GM12875 (cell line): ENCODE results near the gene MEGF11.

Experiments
- H3K4me3 ChIP-seq: one replicate; pipeline ENCODE4 v1.5.1; 2011; ENCODE audit warnings: low read depth, low read length, control low read depth
- CTCF ChIP-seq: IDR thresholded peaks from 2 replicates; pipeline ENCODE4 v1.5.1; 2011; ENCODE audit warnings: low read depth, mild to moderate bottlenecking, control low read depth, inconsistent platforms, low read length, moderate library complexity, borderline replicate concordance; ENCODE audit not compliant: insufficient read depth

MEGF11 gene

GRCh38 chr15:66117841-66118240 is 135.7 kb downstream of the MEGF11 start:
- H3K4me3 ChIP-seq = no peak overlapping the region
- TF ChIP-seq CTCF = no peak

DNA sequence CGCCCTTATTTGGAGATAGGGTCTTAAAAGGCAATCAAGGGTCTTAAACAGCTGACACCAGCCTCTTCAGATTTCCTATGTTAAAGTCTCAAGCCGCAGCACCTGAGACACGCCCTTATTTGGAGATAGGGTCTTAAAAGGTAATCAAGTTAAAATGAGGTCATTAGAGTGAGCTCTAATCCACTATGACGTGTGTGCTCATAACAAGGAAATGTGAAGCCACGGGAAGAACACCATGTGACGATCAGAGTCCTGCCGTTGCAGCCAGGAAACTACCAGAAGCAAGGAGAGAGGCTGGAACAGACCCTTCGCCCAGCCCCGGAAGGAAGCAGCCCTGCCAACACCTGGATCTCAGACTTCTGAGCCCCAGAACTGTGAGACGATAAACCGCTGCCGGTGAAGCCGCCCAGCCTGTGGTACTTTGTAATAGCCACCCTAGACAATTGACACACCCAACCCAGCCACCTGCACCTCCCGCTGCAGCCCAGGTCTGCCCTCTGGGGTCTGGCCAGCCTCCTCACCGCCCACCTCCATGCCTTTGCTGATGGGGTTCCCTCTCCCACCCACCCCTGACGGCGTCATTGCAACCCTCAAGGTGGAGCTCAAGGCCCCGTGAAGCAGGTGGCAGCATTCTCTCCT is 137.9 kb downstream of the MEGF11 start:
- H3K4me3 ChIP-seq = no peak overlapping the region
- TF ChIP-seq CTCF = no peak

GRCh38 chr15:66114863-66115425 is 138.6 kb downstream of the MEGF11 start:
- no peak for TF ChIP-seq CTCF
- H3K4me3 ChIP-seq = no peak overlapping the region

DNA sequence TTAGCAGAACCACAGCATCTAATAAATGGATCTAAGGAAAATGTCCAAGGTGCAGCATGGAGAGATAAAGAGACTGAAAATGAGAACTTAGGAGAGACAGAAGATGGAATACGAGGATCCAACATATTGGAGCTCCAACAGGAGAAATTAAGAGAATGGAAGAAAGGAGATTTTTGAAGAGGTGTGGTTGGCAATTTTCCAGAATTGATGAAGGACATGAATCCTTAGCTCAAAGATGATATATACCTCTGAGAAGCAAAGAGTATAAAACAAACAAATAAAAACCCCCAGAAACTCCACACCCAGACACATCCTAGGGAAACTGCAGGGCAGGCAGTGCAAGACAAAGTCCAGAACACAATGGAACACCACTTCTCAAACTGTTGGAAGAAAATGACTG is 141.2 kb downstream of the MEGF11 start:
- no peak for TF ChIP-seq CTCF
- no peak overlapping the region for H3K4me3 ChIP-seq

- no peak for TF ChIP-seq CTCF
- H3K4me3 ChIP-seq = no peak overlapping the region
Observed at GRCh38 chr15:66111363-66111762, 142.2 kb downstream of the MEGF11 start.

GRCh38 chr15:66110864-66111263 is 142.7 kb downstream of the MEGF11 start:
- TF ChIP-seq CTCF = no peak
- H3K4me3 ChIP-seq = no peak overlapping the region

DNA sequence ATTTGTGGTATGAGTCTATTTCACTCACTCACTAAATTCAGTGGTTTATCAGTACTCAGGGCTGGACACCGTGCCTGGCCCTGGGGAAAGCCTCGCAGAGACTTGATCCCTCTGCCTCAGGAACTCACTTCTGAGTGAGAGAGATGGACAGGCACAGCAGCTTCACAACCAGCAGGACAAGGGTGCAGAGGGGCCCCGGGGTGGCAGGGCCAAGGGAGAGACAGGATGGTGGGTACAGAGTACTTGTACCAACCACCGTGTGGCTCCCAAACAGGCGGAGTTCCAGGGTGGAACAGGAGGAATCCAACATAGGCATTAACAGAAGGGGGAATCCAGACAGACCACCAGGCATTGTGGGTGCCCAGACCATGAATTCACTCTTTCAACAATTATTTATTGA is 143.7 kb downstream of the MEGF11 start:
- TF ChIP-seq CTCF = no peak
- H3K4me3 ChIP-seq = no peak overlapping the region
